ENCODE measurements around the gene SOX30.

DNA sequence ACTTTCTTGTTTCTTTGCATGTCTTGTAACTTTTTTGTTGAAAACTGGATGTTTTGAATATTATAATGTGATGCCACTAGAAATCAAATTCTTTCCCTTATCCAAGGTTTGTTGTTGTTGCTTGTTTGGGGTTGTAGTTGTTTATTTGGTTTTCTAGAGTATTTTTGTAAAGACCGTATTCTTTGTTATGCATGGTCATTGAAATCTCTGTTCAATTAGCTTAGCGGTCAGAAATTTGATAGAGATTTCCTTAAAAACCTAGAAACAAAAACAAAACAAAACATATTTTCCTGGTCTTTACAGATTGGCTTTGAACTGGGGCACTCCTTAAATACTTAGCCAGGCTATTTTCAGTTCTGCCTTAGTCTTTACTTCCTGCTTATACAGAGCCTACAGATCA lies 21.9 kb downstream of the SOX30 start:
- TF ChIP-seq GABPA (IDR thresholded peaks at IDR 0.05 in 1 of 2, conservative IDR thresholded peaks at IDR 0.05 in 1 of 2) (no peak), CTCF (IDR thresholded peaks at IDR 0.05; ENCODE audit: low read depth, low read length, missing input control) (no peak), FOXA1 (IDR thresholded peaks at IDR 0.05) (no peak), JUND (IDR thresholded peaks at IDR 0.05) (no peak), MAX (IDR thresholded peaks at IDR 0.05) (no peak), REST (IDR thresholded peaks at IDR 0.05) (no peak), RXRA (IDR thresholded peaks at IDR 0.05) (no peak), RAD21 (IDR thresholded peaks at IDR 0.05) (no peak), HNF4G (IDR thresholded peaks at IDR 0.05) (no peak), TAF1 (conservative IDR thresholded peaks at IDR 0.05) (no peak), YY1 (IDR thresholded peaks at IDR 0.05) (no peak), SP1 (IDR thresholded peaks at IDR 0.05) (no peak), NR2F2 (IDR thresholded peaks at IDR 0.05) (no peak)
- TF ChIP-seq, protein P1, sequence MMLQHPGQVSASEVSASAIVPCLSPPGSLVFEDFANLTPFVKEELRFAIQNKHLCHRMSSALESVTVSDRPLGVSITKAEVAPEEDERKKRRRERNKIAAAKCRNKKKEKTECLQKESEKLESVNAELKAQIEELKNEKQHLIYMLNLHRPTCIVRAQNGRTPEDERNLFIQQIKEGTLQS (IDR thresholded peaks at IDR 0.05): no peak

All from liver (tissue), 3 donors.